ENCODE data around the gene MPV17.
"Not testable (repeated sequence)": the region's sequence is repeated elsewhere in the genome, so short reads cannot be mapped to it uniquely, and the experiment has no call there.

The MPV17 gene

GRCh38 chr2:27281855-27282559 lies 40.9 kb downstream of the MPV17 start, which contains the start of gene TRIM54:
Gene TRIM54, plus strand, starts transcription at chr2:27282429. Its CDS starts 303 bp downstream, at chr2:27282732.
- TF ChIP-seq, protein P1, sequence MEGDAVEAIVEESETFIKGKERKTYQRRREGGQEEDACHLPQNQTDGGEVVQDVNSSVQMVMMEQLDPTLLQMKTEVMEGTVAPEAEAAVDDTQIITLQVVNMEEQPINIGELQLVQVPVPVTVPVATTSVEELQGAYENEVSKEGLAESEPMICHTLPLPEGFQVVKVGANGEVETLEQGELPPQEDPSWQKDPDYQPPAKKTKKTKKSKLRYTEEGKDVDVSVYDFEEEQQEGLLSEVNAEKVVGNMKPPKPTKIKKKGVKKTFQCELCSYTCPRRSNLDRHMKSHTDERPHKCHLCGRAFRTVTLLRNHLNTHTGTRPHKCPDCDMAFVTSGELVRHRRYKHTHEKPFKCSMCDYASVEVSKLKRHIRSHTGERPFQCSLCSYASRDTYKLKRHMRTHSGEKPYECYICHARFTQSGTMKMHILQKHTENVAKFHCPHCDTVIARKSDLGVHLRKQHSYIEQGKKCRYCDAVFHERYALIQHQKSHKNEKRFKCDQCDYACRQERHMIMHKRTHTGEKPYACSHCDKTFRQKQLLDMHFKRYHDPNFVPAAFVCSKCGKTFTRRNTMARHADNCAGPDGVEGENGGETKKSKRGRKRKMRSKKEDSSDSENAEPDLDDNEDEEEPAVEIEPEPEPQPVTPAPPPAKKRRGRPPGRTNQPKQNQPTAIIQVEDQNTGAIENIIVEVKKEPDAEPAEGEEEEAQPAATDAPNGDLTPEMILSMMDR (IDR thresholded peaks at IDR 0.05; ENCODE audit: insufficient read depth, missing control alignments) = no peak
- DNase-seq (ENCODE audit: insufficient read length, low spot score) (no peak), FAIRE-seq (no peak)

DNA sequence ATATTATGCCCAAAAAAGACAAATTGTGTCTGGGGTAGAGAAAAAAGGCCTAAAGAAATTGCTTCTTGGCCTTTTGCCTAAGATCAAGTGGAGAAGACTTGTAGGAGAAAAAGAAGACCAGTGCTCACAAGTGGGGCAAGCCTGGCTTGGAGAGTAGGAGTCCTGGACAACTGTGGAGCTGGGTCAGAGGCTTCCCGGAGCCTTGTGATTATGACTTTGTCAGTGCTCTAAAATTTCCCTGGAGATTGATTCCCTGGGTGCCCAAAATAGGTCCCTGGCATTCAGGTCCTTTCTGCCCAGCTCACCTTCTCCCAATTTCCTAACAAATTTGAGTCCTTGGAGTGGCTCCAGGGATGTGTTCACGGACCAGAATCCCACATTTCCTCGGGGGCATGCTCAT lies 41.5 kb downstream of the MPV17 start:
- FAIRE-seq = no peak
- TF ChIP-seq, protein P1 (IDR thresholded peaks at IDR 0.05; ENCODE audit: insufficient read depth, missing control alignments) = no peak
- no peak for DNase-seq (ENCODE audit: insufficient read length, low spot score)

DNA sequence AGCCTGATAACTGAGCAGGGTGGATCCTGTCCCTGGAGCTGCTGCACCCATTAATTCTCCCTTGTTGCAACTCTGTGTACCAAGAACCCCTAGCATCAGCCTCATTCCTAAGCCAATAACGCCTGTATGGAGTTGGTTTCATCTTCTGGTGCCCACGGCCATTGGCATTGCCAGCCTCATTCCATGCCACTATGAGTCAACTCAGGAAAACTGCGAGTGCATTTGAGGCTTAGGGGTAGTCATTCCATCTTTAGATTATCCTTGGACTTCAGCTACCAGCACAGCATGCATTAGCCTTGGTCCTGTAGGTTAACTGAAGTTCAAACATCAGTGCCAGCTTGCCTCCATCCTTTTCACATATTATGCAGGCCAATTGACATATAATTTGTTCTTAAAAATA lies 42.1 kb downstream of the MPV17 start:
- DNase-seq (ENCODE audit: insufficient read length, low spot score) = no peak
- FAIRE-seq = no peak
- TF ChIP-seq, protein P1 (IDR thresholded peaks at IDR 0.05; ENCODE audit: insufficient read depth, missing control alignments) = no peak

GRCh38 chr2:27278010-27278409 lies 44.9 kb downstream of the MPV17 start:
- TF ChIP-seq, protein P1 (IDR thresholded peaks at IDR 0.05; ENCODE audit: insufficient read depth, missing control alignments) = no peak
- FAIRE-seq (no peak), DNase-seq (ENCODE audit: insufficient read length, low spot score) (no peak)

DNA sequence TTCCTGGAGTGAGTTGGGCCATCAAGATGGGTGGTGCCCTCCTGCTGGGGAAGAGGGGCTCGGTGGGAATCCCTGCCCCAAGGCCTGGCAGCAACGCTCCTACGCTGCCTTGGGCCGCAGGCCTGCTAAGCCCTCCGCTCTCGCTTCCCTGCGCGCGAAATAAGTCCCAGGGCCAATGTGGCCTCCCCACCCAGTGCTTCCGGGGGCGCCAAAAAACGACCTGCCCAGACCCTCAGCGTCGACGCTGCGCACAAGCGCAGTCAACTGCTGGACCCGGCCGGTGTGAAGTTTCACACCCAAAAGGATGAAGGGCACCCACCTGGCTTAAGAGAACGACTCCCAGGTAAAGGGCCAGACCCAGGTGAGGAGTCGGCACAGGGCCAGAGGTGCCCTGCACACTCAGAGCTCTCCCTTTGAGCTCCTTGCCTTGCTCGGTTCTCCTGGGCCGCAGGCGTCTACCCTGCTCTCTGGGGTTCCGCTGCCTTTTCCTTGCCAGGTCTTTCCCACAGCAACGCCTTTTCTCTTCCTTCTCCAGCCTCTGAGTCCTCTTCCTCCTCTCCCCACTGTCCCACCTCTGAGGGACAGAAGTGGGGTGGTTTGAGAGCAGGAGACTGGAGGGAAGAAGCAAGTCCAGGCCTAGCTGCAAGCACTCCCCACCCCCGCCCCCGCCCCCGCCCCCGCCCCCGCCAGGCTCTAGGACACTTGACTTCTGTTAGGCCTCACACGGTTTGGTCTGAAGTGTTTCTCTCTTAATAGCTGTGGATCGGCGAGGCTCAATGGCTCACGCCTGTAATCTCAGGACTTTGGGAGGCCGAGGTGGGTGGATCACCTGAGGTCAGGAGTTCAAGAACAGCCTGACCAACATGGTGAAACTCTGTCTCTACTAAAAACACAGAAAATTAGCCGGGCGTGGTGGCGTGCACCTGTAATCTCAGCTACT lies 47.4 kb downstream of the MPV17 start, which contains the start of gene DNAJC5G:
DNAJC5G (plus strand) TSS at position 223 of the 940 bp plus-strand sequence. CDS start 1,296 bp downstream, outside the sequence.
- TF ChIP-seq, protein P1 (IDR thresholded peaks at IDR 0.05; ENCODE audit: insufficient read depth, missing control alignments) = no peak
- DNase-seq (ENCODE audit: insufficient read length, low spot score) (no peak), FAIRE-seq (no peak)

GRCh38 chr2:27272537-27273522 lies 50.1 kb downstream of the MPV17 start:
- FAIRE-seq = not testable (repeated sequence)

More at GRCh38 chr2:27272537-27273522, 50.1 kb downstream of the MPV17 start:
- not testable (repeated sequence) for DNase-seq (ENCODE audit: insufficient read length, low spot score)
